ENCODE data around the gene SYNGR4.

DNA sequence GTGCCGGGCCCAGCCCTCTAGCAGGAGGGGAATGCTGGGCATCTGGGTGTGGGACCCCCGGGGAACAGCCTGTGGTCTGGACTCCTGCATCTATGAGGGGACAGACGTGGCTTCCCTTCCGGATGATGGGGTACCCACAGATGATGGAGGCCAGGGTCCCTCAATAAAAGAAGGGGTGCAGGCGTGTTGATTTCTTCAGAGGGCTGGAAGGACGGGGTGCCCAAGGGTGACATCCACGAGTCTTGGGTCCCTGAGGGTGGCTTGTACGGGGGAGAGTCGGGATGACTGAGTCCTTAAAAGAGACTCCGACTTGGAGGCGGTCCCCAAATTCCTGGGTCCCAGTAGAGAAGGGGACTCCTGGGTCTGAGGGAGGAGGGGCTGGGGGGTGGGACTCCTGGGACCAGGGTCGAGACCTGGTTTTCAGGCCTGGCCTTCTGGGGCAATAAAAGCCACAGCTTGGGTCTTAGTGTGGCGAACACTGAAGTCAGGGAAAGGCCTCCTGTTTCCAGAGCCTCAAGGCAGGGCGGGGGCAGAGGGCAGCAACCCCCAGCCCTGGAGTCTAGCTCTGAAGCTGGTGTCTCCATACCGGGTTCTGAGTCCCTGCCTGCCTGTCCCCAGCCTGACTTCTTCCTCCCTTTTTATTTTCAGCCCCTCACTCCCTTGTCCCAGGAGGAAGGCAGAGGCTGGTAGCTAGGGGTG lies 28.8 kb downstream of the SYNGR4 start:
- TF ChIP-seq, protein P1, sequence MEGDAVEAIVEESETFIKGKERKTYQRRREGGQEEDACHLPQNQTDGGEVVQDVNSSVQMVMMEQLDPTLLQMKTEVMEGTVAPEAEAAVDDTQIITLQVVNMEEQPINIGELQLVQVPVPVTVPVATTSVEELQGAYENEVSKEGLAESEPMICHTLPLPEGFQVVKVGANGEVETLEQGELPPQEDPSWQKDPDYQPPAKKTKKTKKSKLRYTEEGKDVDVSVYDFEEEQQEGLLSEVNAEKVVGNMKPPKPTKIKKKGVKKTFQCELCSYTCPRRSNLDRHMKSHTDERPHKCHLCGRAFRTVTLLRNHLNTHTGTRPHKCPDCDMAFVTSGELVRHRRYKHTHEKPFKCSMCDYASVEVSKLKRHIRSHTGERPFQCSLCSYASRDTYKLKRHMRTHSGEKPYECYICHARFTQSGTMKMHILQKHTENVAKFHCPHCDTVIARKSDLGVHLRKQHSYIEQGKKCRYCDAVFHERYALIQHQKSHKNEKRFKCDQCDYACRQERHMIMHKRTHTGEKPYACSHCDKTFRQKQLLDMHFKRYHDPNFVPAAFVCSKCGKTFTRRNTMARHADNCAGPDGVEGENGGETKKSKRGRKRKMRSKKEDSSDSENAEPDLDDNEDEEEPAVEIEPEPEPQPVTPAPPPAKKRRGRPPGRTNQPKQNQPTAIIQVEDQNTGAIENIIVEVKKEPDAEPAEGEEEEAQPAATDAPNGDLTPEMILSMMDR (IDR thresholded peaks at IDR 0.05 in 4 of 5, conservative IDR thresholded peaks at IDR 0.05 in 1 of 5): no peak
- no peak for TF ChIP-seq POLR2A (IDR thresholded peaks at IDR 0.05)
